B cell (primary cell): ENCODE results near the gene ADAMTS17. TPM values are rescaled to one million over a fixed set of nuclear protein-coding genes. Genes with fewer than 3 reads are reported as not detected.

ENCODE experiments used
- ATAC-seq: fragments of 200-7000 bp; cut with Tn5 transposase; one replicate; pipeline ENCODE4 v1.10.0; 2021; ENCODE audit warnings: low read depth, mild to moderate bottlenecking, moderate number of reproducible peaks, moderate library complexity
- CTCF ChIA-PET: fragments of 350-600 bp; sonication (Branson Sonifier 250); formaldehyde crosslinking; loops from one replicate; lab custom pipeline; 2021; ENCODE audit warnings: antibody characterized with exemption, inconsistent platforms; lab: Charles Lee
- POLR2A ChIA-PET: fragments of 350-600 bp; sonication (Branson Sonifier 250); formaldehyde crosslinking; loops from one replicate; lab custom pipeline; 2021; ENCODE audit warnings: antibody characterized with exemption; lab: Charles Lee
- DNase-seq: peaks from one replicate; pipeline ENCODE4 v3.0.0; 2013
- H2AFZ ChIP-seq: 2 replicates; pipeline ENCODE4 v1.6.1; 2012; ENCODE audit warnings: mild to moderate bottlenecking, low read depth, low read length; ENCODE audit not compliant: insufficient read depth, poor library complexity, severe bottlenecking
- H3K27ac ChIP-seq, 2 donors: 1 replicate in 1 of 2; 2 replicates in 1 of 2; pipeline ENCODE4 v1.5.1; 2012 to 2013; ENCODE audit warnings: low read length in 2 of 2, mild to moderate bottlenecking in 2 of 2, moderate library complexity in 1 of 2
- H3K27me3 ChIP-seq, 4 experiments: fragments of 200-600 bp in 1 of 4; sonication (generic) in 1 of 4; replicated peaks in 1 of 4; 1 replicate in 2 of 4; 2 replicates in 2 of 4; pipeline versions ENCODE4 v1.6.1 to v1.7.0; 2013 to 2016; ENCODE audit warnings: low read length in 3 of 4, mild to moderate bottlenecking in 2 of 4, mixed read lengths in 1 of 4, moderate library complexity in 1 of 4; ENCODE audit not compliant: insufficient read depth in 4 of 4, control insufficient read depth in 3 of 4; ENCODE audit errors: control extremely low read depth in 1 of 4
- H3K36me3 ChIP-seq, 2 experiments: replicated peaks in 1 of 2; 1 replicate in 1 of 2; 2 replicates in 1 of 2; pipeline versions ENCODE4 v1.6.1 to v1.7.1; 2013; ENCODE audit warnings: low read length in 1 of 2; ENCODE audit not compliant: insufficient read depth in 2 of 2, control insufficient read depth in 1 of 2; ENCODE audit errors: control extremely low read depth in 1 of 2, extremely low read depth in 1 of 2
- H3K4me1 ChIP-seq, 2 donors: fragments of 200-600 bp in 1 of 2; sonication (generic) in 1 of 2; 1 replicate in 1 of 2; 2 replicates in 1 of 2; pipeline versions ENCODE4 v1.5.1 to v1.6.1; 2013 to 2017; ENCODE audit warnings: low read length in 2 of 2; ENCODE audit not compliant: control insufficient read depth in 2 of 2, insufficient read depth in 2 of 2
- H3K4me2 ChIP-seq: replicated peaks from 2 replicates; pipeline ENCODE3; 2012; ENCODE audit warnings: mild to moderate bottlenecking, low read depth, low read length; ENCODE audit not compliant: poor library complexity, severe bottlenecking
- H3K4me3 ChIP-seq, 5 experiments: fragments of 200-600 bp in 1 of 5; sonication (generic) in 1 of 5; 1 replicate in 3 of 5; 2 replicates in 2 of 5; pipeline versions ENCODE4 v1.5.1 to v1.7.0; 2011 to 2016; ENCODE audit warnings: low read length in 4 of 5, mild to moderate bottlenecking in 4 of 5, low read depth in 2 of 5, control low read depth in 1 of 5, moderate library complexity in 1 of 5; ENCODE audit not compliant: insufficient read depth in 1 of 5; ENCODE audit errors: control extremely low read depth in 1 of 5, extremely low read depth in 1 of 5
- H3K79me2 ChIP-seq: fragments of 200-600 bp; sonication (generic); one replicate; pipeline ENCODE4 v1.6.0; 2016; ENCODE audit warnings: low read length; ENCODE audit not compliant: control insufficient read depth, insufficient read depth
- H3K9ac ChIP-seq: fragments of 200-600 bp; sonication (generic); 2 replicates; pipeline ENCODE4 v1.6.1; 2017; ENCODE audit warnings: mild to moderate bottlenecking, low read length, moderate library complexity
- H3K9me3 ChIP-seq, 3 donors: one replicate each; pipeline versions ENCODE4 v1.6.1 to v1.7.1; 2013; ENCODE audit warnings: low read length in 2 of 3; ENCODE audit not compliant: control insufficient read depth in 2 of 3, insufficient read depth in 1 of 3; ENCODE audit errors: control extremely low read depth in 1 of 3
- H4K20me1 ChIP-seq: 2 replicates; pipeline ENCODE4 v1.6.0; 2012; ENCODE audit warnings: mild to moderate bottlenecking, low read length; ENCODE audit not compliant: insufficient read depth, control insufficient read depth, poor library complexity, severe bottlenecking
- H3K27ac Mint-ChIP-seq: one replicate; pipeline ENCODE4 v1.8.0; 2021; ENCODE audit warnings: mixed read lengths
- H3K27me3 Mint-ChIP-seq: one replicate; pipeline ENCODE4 v1.8.0; 2021; ENCODE audit warnings: mixed read lengths
- H3K4me1 Mint-ChIP-seq: one replicate; pipeline ENCODE4 v1.8.0; 2021; ENCODE audit warnings: mixed read lengths
- H3K4me3 Mint-ChIP-seq: one replicate; pipeline ENCODE4 v1.8.0; 2021; ENCODE audit warnings: mixed read lengths
- H3K9me3 Mint-ChIP-seq: one replicate; pipeline ENCODE4 v1.8.0; 2022; ENCODE audit warnings: mixed read lengths; ENCODE audit not compliant: insufficient read depth
- EZH2 ChIP-seq: IDR thresholded peaks from 2 replicates; pipeline ENCODE4 v1.6.1; 2012; ENCODE audit warnings: borderline replicate concordance, low read depth, mild to moderate bottlenecking, moderate library complexity, low read length; ENCODE audit not compliant: insufficient read depth, poor library complexity, severe bottlenecking
- WGBS: methylation state at CpG from one replicate; pipeline ENCODE4 v1.1.5; 2013; ENCODE audit warnings: missing lambda C conversion rate; ENCODE audit not compliant: insufficient coverage; 5-methylcytosine and 5-hydroxymethylcytosine counted together
- intact Hi-C: fragments of 100-400 bp; cut with micrococcal nuclease; formaldehyde crosslinking; loops from one replicate; pipeline ENCODE4 v1.10.0; 2022
- polyA plus RNA-seq: library from polyadenylated mRNA; depleted of rRNA; stranded (reverse); fragments of >200 nt; gene quantifications from 2 replicates; pipeline ENCODE4 v1.2.3, GENCODE V29; 2012
- total RNA-seq, 2 donors: library from RNA; stranded (reverse); fragments of 120-200 nt in 1 of 2; gene quantifications; 1 replicate in 1 of 2; 2 replicates in 1 of 2; pipeline versions ENCODE4 v1.2.3 to v1.2.4, GENCODE V29; 2013 to 2022
- TF ChIP-seq, protein P1 (sequence below): fragments of 200-600 bp; IDR thresholded peaks from one replicate; pipeline ENCODE4 v1.8.0; 2022; ENCODE audit warnings: antibody characterized with exemption, mild to moderate bottlenecking

ADAMTS17 gene
- total and polyA plus RNA-seq, 2 donors (not counting 1 experiment from before 2014, with no cell fraction given) = 0.10 TPM; not detected in 1

DNA sequence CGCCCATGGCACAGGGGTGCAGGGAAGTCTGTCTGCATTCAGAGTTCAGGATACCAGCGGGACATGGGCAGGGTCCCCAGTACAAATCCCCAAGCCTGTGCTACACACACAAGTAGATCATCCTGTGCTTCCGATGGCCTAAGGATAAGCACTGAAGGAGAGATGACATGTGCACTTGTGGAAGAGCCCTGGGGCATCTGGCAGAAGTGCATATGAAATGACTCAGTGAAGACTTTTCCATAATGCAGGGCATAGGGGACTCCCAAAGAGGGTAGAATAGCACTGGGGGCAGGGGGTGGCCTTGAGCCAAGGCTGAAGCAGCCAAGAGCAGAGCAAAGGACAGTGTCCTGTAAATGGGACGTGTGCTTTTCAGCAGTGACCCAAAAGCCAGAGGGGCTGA, 22.9 kb downstream of the ADAMTS17 start:
- DNase-seq (no peak), ATAC-seq (no peak)
- no peak overlapping the region for H3K4me2 ChIP-seq
- H3K9me3 Mint-ChIP-seq = peaks cover 13% of the 10 kb centered on the region
- TF ChIP-seq, protein P1, sequence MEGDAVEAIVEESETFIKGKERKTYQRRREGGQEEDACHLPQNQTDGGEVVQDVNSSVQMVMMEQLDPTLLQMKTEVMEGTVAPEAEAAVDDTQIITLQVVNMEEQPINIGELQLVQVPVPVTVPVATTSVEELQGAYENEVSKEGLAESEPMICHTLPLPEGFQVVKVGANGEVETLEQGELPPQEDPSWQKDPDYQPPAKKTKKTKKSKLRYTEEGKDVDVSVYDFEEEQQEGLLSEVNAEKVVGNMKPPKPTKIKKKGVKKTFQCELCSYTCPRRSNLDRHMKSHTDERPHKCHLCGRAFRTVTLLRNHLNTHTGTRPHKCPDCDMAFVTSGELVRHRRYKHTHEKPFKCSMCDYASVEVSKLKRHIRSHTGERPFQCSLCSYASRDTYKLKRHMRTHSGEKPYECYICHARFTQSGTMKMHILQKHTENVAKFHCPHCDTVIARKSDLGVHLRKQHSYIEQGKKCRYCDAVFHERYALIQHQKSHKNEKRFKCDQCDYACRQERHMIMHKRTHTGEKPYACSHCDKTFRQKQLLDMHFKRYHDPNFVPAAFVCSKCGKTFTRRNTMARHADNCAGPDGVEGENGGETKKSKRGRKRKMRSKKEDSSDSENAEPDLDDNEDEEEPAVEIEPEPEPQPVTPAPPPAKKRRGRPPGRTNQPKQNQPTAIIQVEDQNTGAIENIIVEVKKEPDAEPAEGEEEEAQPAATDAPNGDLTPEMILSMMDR = no peak
- TF ChIP-seq EZH2 = no peak
- no peaks in the 10 kb centered on the region for H3K36me3 ChIP-seq
- H4K20me1 ChIP-seq = no peaks in the 10 kb centered on the region
- H3K9ac ChIP-seq = no peak overlapping the region
- H3K79me2 ChIP-seq = no peaks in the 10 kb centered on the region
- peaks cover 19% of the 10 kb centered on the region for H3K27me3 Mint-ChIP-seq
- WGBS = 83% methylated on average over 4 of the region's 4 CpGs
- H3K9me3 ChIP-seq = peaks cover 0 to 24% (median 11%) of the 10 kb centered on the region in 3 donors
- peaks cover 0 to 6% (median 0%) of the 10 kb centered on the region in 4 experiments for H3K27me3 ChIP-seq
- POLR2A ChIA-PET = no interaction called here
- intact Hi-C loops = no loop called here
- CTCF ChIA-PET = no interaction called here
- H3K4me3 Mint-ChIP-seq = no peak overlapping the region
- no peaks in the 10 kb centered on the region for H3K4me1 Mint-ChIP-seq
- no peak overlapping the region for H2AFZ ChIP-seq
- H3K4me1 ChIP-seq = no peaks in the 10 kb centered on the region
- H3K27ac Mint-ChIP-seq = no peak overlapping the region
- no peak overlapping the region for H3K27ac ChIP-seq
- no peak overlapping the region for H3K4me3 ChIP-seq

DNA sequence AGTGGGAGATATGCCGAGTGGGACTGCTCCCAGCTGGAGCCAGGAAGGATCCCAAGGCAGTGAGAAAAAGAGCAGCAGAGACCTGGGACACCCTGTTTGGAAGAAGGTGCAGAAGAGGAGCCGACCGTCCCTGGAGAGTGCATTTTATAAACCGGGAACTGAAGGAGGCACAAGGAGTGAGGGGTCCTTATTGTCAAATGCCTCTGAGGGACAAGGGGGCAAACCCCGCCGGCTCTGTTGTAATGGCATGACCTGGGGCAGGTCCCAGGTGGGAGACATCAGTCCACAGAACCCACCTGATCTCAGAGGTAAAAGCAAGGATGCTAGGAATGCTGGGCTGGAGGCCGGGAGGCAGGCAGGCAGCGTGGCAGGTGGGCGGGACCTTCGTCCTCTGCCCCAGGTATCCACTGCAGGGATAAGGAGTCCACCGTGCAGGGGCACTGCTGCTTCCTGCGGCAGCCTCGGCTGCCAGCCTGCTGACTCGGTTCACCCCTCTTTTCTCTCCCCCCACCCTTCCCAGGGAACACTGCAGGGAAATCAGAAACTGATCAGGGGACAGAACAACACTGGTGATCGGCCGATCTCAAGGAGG, 26.9 kb downstream of the ADAMTS17 start:
- Histone ChIP-seq H3K36me3 (no peaks in the 10 kb centered on the region), H3K4me2 (no peak overlapping the region), H4K20me1 (no peaks in the 10 kb centered on the region), H3K9ac (no peak overlapping the region), H3K9me3 (peaks cover 0 to 24% (median 11%) of the 10 kb centered on the region in 3 donors), H3K79me2 (no peaks in the 10 kb centered on the region), H3K4me3 (no peak overlapping the region), H3K27ac (no peak overlapping the region), H2AFZ (no peak overlapping the region), H3K4me1 (no peaks in the 10 kb centered on the region), H3K27me3 (peaks cover 0 to 6% (median 0%) of the 10 kb centered on the region in 4 experiments)
- DNase-seq (no peak), ATAC-seq (no peak)
- POLR2A ChIA-PET = no interaction called here
- H3K27ac Mint-ChIP-seq = no peak overlapping the region
- H3K4me3 Mint-ChIP-seq = no peak overlapping the region
- peaks cover 18% of the 10 kb centered on the region for H3K27me3 Mint-ChIP-seq
- intact Hi-C loops = no loop called here
- 87% methylated on average over 14 of the region's 16 CpGs for WGBS
- no peak for TF ChIP-seq EZH2
- TF ChIP-seq, protein P1 = no peak
- no peaks in the 10 kb centered on the region for H3K4me1 Mint-ChIP-seq
- CTCF ChIA-PET = no interaction called here
- peaks cover 7% of the 10 kb centered on the region for H3K9me3 Mint-ChIP-seq
